Measurements from ENCODE around the gene RAB18.

- TF ChIP-seq CTCF (IDR thresholded peaks at IDR 0.05 in 4 of 5, conservative IDR thresholded peaks at IDR 0.05 in 1 of 5), result no peak
- no peak for TF ChIP-seq POLR2A (IDR thresholded peaks at IDR 0.05)
Measured at GRCh38 chr10:27514243-27514642, 10.1 kb downstream of the RAB18 start.

Measured in gastrocnemius medialis (tissue), 4 donors.